AG09309 (cell line): Measurements from ENCODE around the gene SLC6A19.

ENCODE experiments used
- DNase-seq: peaks from one replicate; pipeline ENCODE4 v3.0.0-alpha.2; 2010; ENCODE audit warnings: low read depth
- H3K4me3 ChIP-seq: 2 replicates; pipeline ENCODE4 v1.5.1; 2011; ENCODE audit warnings: mild to moderate bottlenecking, low read depth, low read length, moderate library complexity; ENCODE audit not compliant: control insufficient read depth
- CTCF ChIP-seq: IDR thresholded peaks from 2 replicates; pipeline ENCODE4 v1.5.1; 2011; ENCODE audit warnings: mild to moderate bottlenecking, low read depth, low read length, inconsistent platforms; ENCODE audit not compliant: insufficient read depth, control insufficient read depth; ENCODE audit errors: missing control alignments

SLC6A19 gene

DNA sequence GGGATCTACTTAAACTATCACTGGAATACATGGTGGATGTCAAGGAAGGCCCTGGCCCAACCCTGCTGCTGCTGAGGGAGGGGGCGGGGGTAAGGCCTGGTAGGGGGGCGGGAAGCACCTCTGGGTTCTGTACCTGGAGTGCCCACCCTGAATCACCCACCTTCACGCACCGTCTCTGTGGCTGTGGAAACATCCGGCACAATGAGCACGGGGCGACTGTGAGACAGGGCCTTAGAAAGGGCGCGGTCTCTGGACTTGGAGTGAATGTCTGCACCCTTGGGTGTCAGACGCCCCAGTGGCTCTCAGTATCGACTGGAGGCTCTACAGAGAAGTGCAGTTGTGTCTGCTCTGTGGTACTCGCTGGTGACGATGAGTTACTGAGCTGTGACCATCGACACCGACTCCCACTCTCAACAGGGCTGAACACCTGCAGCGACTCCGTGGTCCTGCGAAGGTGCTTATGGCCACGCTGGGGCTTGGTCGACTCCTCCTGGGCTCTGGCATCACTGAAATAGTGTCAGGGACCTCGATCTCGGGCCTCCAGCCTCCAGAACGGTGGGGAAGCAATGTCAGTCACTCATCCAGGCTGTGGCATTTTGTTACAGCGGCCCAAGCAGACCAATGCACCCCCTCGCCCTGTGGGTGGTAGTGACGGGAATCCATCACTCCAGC is 25.5 kb upstream of the SLC6A19 start:
- no peak for TF ChIP-seq CTCF
- DNase-seq: no peak
- H3K4me3 ChIP-seq: no peak overlapping the region

GRCh38 chr5:1176473-1177391 is 24.7 kb upstream of the SLC6A19 start:
- no peak for DNase-seq
- no peak for TF ChIP-seq CTCF

DNA sequence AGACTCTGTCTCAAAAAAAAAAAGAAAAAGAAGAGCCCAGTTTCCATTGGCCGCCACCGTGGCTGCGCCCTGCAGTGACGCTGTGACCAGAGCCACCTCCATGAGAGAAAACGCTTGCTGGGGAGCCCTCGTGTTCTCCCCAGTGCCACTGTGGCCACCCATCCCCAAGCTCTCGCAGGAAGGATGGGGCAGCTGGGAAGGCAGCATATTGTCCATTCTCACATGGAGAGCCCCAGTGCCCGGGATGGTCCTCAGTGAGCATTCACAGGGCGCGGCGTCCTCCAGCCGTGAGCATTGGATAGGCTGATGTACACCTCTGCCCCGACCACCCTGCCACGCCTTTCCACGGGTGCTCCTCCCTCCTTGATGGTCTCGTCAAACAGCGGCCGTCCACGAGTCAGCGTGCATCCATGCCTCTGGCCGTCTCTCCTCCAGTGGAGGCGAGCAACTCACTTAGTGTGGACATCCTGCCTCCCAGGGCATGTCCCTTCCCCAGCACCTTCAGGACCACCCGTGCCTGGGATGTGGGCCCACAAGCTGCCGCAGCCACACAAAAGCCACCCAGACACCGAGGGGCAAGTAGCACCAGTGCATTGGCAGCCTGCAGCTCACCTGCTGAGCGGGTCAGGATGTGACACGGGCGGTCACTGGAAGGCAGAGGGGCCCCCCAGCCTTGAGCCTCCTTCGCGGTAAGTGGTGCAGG is 23.4 kb upstream of the SLC6A19 start:
- DNase-seq: no peak
- no peak for TF ChIP-seq CTCF
- no peak overlapping the region for H3K4me3 ChIP-seq

More at GRCh38 chr5:1176473-1177391, 24.7 kb upstream of the SLC6A19 start:
- H3K4me3 ChIP-seq: no peak overlapping the region

DNA sequence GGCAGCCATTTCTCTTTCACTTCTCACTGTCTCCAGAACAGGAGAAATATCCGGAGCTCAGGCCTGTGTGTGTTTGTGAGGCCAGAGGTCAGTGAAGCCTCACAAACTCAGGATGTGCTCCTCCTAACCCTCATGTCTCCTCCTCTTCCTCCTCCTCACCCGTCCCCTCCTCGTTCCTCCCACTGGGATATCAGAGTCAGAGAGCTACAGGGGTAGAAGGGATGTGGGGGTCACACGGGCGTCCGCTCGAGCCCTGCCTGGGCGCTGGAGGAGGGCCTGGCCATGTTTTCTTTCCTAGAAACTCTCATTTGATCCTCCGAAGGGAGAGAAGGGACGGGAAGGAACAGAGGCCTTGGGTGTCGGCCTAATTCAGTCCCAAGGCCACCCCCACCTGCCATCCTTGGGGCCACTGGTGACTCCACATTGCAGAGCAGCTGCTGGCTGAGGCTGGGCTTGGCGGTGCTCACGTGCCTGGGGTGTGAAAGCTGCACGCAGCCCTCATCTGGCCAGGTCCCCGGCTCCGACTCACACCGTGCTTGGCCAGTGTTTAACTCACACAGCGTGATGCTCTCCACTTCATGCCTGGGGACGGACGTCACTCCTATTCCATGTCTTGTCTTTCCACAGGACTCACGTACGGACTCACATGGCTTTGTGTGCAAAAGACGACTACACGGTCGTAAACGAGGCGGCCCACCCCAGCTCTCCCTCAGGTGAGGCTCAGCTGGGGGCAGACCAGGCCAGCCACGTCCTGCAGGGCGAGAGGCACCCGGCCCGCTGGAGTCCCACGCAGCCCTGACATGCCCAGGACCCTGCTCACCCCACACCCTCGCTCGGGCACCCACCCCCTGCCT is 22.6 kb upstream of the SLC6A19 start:
- no peak overlapping the region for H3K4me3 ChIP-seq
- no peak for DNase-seq
- TF ChIP-seq CTCF: no peak

DNA sequence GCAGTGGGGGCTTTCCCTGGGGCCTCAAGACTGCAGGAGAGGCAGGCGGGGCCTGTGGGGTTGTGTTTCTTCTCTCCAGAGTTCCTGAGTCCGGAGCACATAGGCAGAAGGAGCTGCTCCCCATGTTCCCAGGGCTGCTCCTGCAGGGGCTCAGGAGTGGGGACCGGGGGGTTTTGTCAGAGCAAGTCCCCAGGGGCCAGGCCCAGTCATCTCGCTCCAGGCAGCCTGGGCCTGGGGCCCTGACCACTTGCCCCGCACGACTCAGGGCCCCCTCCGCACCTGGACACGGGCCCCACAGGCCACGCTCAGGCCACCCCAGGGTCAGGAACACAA is 22.0 kb upstream of the SLC6A19 start:
- no peak overlapping the region for H3K4me3 ChIP-seq
- no peak for TF ChIP-seq CTCF
- DNase-seq: no peak

DNA sequence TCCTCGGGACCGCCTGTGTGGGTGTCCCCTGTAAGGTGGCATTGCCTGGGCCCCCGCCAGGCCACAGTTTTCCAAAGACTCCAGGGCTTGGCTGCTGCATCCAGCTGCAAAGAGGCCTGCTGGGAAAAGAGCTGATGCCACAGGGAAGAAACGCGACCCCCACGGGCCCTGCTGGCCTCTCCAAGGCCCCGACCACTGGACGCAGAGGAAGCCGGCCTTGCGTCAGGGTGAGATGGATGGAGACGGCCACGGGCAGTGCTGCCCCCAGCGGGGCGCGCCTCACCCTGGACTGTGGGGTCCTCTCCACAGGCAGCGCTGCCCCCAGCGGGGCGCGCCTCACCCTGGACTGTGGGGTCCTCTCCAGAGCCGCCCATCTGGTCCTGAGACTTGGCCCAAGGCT is 21.3 kb upstream of the SLC6A19 start:
- DNase-seq: no peak
- no peak overlapping the region for H3K4me3 ChIP-seq
- TF ChIP-seq CTCF: no peak
